H54 (cell line): ENCODE measurements around the gene DARS1.

Experiments used
- DNase-seq: peaks from one replicate; pipeline ENCODE4 v3.0.0; 2011; ENCODE audit warnings: low spot score, mixed read lengths; ENCODE audit not compliant: insufficient read length
- FAIRE-seq: peaks from 3 replicates; lab custom pipeline; 2011; peaks lifted over from hg19 to GRCh38; lab: Jason Lieb, UNC
- POLR2A ChIP-seq: IDR thresholded peaks from 2 replicates; pipeline ENCODE4 v1.6.1; 2011; ENCODE audit warnings: low read depth, mild to moderate bottlenecking, low read length

DARS1 gene

GRCh38 chr2:136022396-136023146, 37.1 kb upstream of the DARS1 start:
- no peak for TF ChIP-seq POLR2A
- no peak for FAIRE-seq
- no peak for DNase-seq

- DNase-seq (no peak), FAIRE-seq (no peak)
- no peak for TF ChIP-seq POLR2A
These were observed 36.5 kb upstream of the DARS1 start for GRCh38 chr2:136021976-136022375.

GRCh38 chr2:136021406-136021805, 36.0 kb upstream of the DARS1 start:
- TF ChIP-seq POLR2A = no peak
- FAIRE-seq (no peak), DNase-seq (no peak)

- no peak for FAIRE-seq
These were observed 35.4 kb upstream of the DARS1 start for GRCh38 chr2:136020831-136021230.

GRCh38 chr2:136019825-136020224, 34.4 kb upstream of the DARS1 start:
- DNase-seq = no peak
- FAIRE-seq = no peak
- TF ChIP-seq POLR2A = no peak

More at GRCh38 chr2:136020831-136021230, 35.4 kb upstream of the DARS1 start:
- DNase-seq = no peak
- no peak for TF ChIP-seq POLR2A

- DNase-seq (no peak), FAIRE-seq (no peak)
- no peak for TF ChIP-seq POLR2A
These were observed 33.9 kb upstream of the DARS1 start for GRCh38 chr2:136019306-136019705.

- no peak for TF ChIP-seq POLR2A
- DNase-seq (no peak), FAIRE-seq (no peak)
These were observed 32.4 kb upstream of the DARS1 start for GRCh38 chr2:136017786-136018185.

- no peak for DNase-seq
- no peak for TF ChIP-seq POLR2A
- FAIRE-seq = no peak
These were observed 31.4 kb upstream of the DARS1 start for GRCh38 chr2:136016836-136017235.

GRCh38 chr2:136016427-136016826, 31.0 kb upstream of the DARS1 start:
- no peak for FAIRE-seq
- no peak for TF ChIP-seq POLR2A

GRCh38 chr2:136015699-136016098, 30.3 kb upstream of the DARS1 start:
- DNase-seq = no peak
- no peak for TF ChIP-seq POLR2A
- FAIRE-seq = no peak

More at GRCh38 chr2:136016427-136016826, 31.0 kb upstream of the DARS1 start:
- no peak for DNase-seq

GRCh38 chr2:136014411-136014810, 29.0 kb upstream of the DARS1 start:
- no peak for FAIRE-seq

GRCh38 chr2:136013955-136014354, 28.5 kb upstream of the DARS1 start:
- DNase-seq (no peak), FAIRE-seq (no peak)
- TF ChIP-seq POLR2A = no peak

More at GRCh38 chr2:136014411-136014810, 29.0 kb upstream of the DARS1 start:
- no peak for DNase-seq
- no peak for TF ChIP-seq POLR2A

GRCh38 chr2:136013136-136013685, 27.8 kb upstream of the DARS1 start:
- TF ChIP-seq POLR2A = no peak
- DNase-seq = no peak
- FAIRE-seq = no peak

- no peak for TF ChIP-seq POLR2A
These were observed 26.9 kb upstream of the DARS1 start for GRCh38 chr2:136012315-136012714.

GRCh38 chr2:136010126-136010525, 24.7 kb upstream of the DARS1 start:
- FAIRE-seq (peak; percentile 77), DNase-seq (peak; percentile 31)
- TF ChIP-seq POLR2A = no peak

More at GRCh38 chr2:136012315-136012714, 26.9 kb upstream of the DARS1 start:
- DNase-seq (no peak), FAIRE-seq (no peak)
